ENCODE measurements around the gene GPRC5C.

DNA sequence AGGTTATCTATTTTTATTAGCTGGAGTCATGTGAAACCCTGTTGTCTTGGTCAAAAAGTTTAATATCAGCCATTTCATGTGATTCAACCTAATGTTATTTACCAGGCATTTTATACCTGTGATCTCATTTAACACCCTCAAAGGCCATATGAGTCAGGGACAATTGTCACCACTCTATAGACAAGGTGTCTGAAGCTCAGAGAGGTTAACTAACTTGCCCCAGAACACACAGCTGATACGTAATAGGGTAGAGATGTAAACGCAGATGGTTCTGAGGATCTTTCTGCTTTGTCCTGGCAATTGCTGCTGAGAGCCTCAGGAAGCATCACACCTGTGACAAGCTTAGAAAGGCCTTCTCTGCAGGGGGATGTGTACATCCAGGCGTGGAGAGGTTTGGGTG is 39.5 kb downstream of the GPRC5C start:
- TF ChIP-seq EZH2phosphoT487 (IDR thresholded peaks at IDR 0.05; ENCODE audit: insufficient read depth, low read depth) (no peak), EZH2 (IDR thresholded peaks at IDR 0.05; ENCODE audit: insufficient read depth, poor library complexity, severe bottlenecking) (no peak)

Data from GM23248 (cell line).